Mucosa of rectum (tissue), 2 donors: ENCODE measurements around the gene CLBA1.
A peak's percentile ranks its signal among the peaks of the same experiment; 100 is the strongest.

Experiments used
- H3K27ac ChIP-seq, 2 donors: one replicate each; pipeline ENCODE4 v1.7.0; 2013; ENCODE audit warnings: inconsistent platforms in 2 of 2, low read depth in 2 of 2, low read length in 2 of 2
- H3K27me3 ChIP-seq, 2 donors: one replicate each; pipeline ENCODE4 v1.7.0; 2013; ENCODE audit warnings: low read length in 2 of 2; ENCODE audit not compliant: control insufficient read depth in 2 of 2, insufficient read depth in 2 of 2
- H3K36me3 ChIP-seq, 2 donors: one replicate each; pipeline ENCODE4 v1.7.0; 2013; ENCODE audit warnings: low read length in 2 of 2; ENCODE audit not compliant: control insufficient read depth in 2 of 2, insufficient read depth in 2 of 2
- H3K4me1 ChIP-seq, 2 donors: one replicate each; pipeline ENCODE4 v1.7.0; 2013; ENCODE audit warnings: low read length in 2 of 2, mild to moderate bottlenecking in 1 of 2; ENCODE audit not compliant: control insufficient read depth in 2 of 2, insufficient read depth in 2 of 2
- H3K4me3 ChIP-seq, 2 donors: one replicate each; pipeline ENCODE4 v1.7.0; 2013; ENCODE audit warnings: low read length in 2 of 2
- H3K9ac ChIP-seq, 2 donors: one replicate each; pipeline ENCODE4 v1.7.0; 2013; ENCODE audit warnings: low read length in 2 of 2, low read depth in 1 of 2, mild to moderate bottlenecking in 1 of 2
- H3K9me3 ChIP-seq, 2 donors: one replicate each; pipeline ENCODE4 v1.7.0; 2013; ENCODE audit warnings: low read length in 2 of 2; ENCODE audit not compliant: control insufficient read depth in 2 of 2
- donor health status: healthy.
- donor health status: Normal muscosa, but diverticular disease.

The CLBA1 gene

GRCh38 chr14:104957146-104958113 lies 28.2 kb upstream of the CLBA1 start:
- H3K27me3 ChIP-seq, result peaks cover 4 to 9% of the 10 kb centered on the region in 2 donors
- H3K4me3 ChIP-seq, result no peak overlapping the region
- H3K9ac ChIP-seq, result no peak overlapping the region
- no peaks in the 10 kb centered on the region for H3K9me3 ChIP-seq
- H3K27ac ChIP-seq, result no peak overlapping the region
- H3K4me1 ChIP-seq, result peaks cover 0 to 3% of the 10 kb centered on the region in 2 donors
- H3K36me3 ChIP-seq, result peaks cover 0 to 2% of the 10 kb centered on the region in 2 donors

- no peak overlapping the region for H3K4me3 ChIP-seq
- peaks cover 20 to 25% of the 10 kb centered on the region in 2 donors for H3K4me1 ChIP-seq
- H3K9ac ChIP-seq, result no peak overlapping the region
- no peaks in the 10 kb centered on the region for H3K36me3 ChIP-seq
- no peak overlapping the region for H3K27ac ChIP-seq
- H3K27me3 ChIP-seq, result peaks cover 13 to 27% of the 10 kb centered on the region in 2 donors
- no peaks in the 10 kb centered on the region for H3K9me3 ChIP-seq
These were observed 21.0 kb upstream of the CLBA1 start for GRCh38 chr14:104964546-104964945.

- no peak overlapping the region for H3K4me3 ChIP-seq
- H3K9me3 ChIP-seq, result no peaks in the 10 kb centered on the region
- H3K4me1 ChIP-seq, result peaks cover 20 to 25% of the 10 kb centered on the region in 2 donors
- peaks cover 13 to 27% of the 10 kb centered on the region in 2 donors for H3K27me3 ChIP-seq
- no peak overlapping the region for H3K9ac ChIP-seq
- no peak overlapping the region for H3K27ac ChIP-seq
- no peaks in the 10 kb centered on the region for H3K36me3 ChIP-seq
These were observed 19.9 kb upstream of the CLBA1 start for GRCh38 chr14:104965561-104966231.

- H3K9ac ChIP-seq, result no peak overlapping the region
- H3K4me1 ChIP-seq, result peaks cover 22 to 25% of the 10 kb centered on the region in 2 donors
- H3K36me3 ChIP-seq, result no peaks in the 10 kb centered on the region
- H3K27me3 ChIP-seq, result peaks cover 13 to 27% of the 10 kb centered on the region in 2 donors
- no peak overlapping the region for H3K4me3 ChIP-seq
- no peaks in the 10 kb centered on the region for H3K9me3 ChIP-seq
- no peak overlapping the region for H3K27ac ChIP-seq
These were observed 19.2 kb upstream of the CLBA1 start for GRCh38 chr14:104966261-104966865.

- H3K9me3 ChIP-seq, result no peaks in the 10 kb centered on the region
- peaks cover 27 to 31% of the 10 kb centered on the region in 2 donors for H3K4me1 ChIP-seq
- peak overlapping the region in 1 of 2 donors; percentile 33 for H3K9ac ChIP-seq
- H3K4me3 ChIP-seq, result peak overlapping the region in 1 of 2 donors; percentile 50
- peak overlapping the region; percentile 42 to 43 for H3K27ac ChIP-seq
- H3K36me3 ChIP-seq, result no peaks in the 10 kb centered on the region
- H3K27me3 ChIP-seq, result peaks cover 13 to 27% of the 10 kb centered on the region in 2 donors
These were observed 18.6 kb upstream of the CLBA1 start for GRCh38 chr14:104966981-104967385.

- Histone ChIP-seq H3K27ac (peak overlapping the region; percentile 42 to 43), H3K27me3 (peaks cover 13 to 27% of the 10 kb centered on the region in 2 donors), H3K4me3 (peak overlapping the region; percentile 22 to 50), H3K9ac (peak overlapping the region in 1 of 2 donors; percentile 33), H3K4me1 (peaks cover 33 to 36% of the 10 kb centered on the region in 2 donors), H3K36me3 (no peaks in the 10 kb centered on the region), H3K9me3 (no peaks in the 10 kb centered on the region)
These were observed 18.0 kb upstream of the CLBA1 start for GRCh38 chr14:104967386-104968152.

- peak overlapping the region in 1 of 2 donors; percentile 33 for H3K9ac ChIP-seq
- peak overlapping the region; percentile 44 to 50 for H3K4me3 ChIP-seq
- peak overlapping the region; percentile 42 to 43 for H3K27ac ChIP-seq
- no peaks in the 10 kb centered on the region for H3K36me3 ChIP-seq
- H3K9me3 ChIP-seq, result no peaks in the 10 kb centered on the region
- peaks cover 13 to 31% of the 10 kb centered on the region in 2 donors for H3K27me3 ChIP-seq
- peaks cover 39 to 42% of the 10 kb centered on the region in 2 donors for H3K4me1 ChIP-seq
These were observed 17.4 kb upstream of the CLBA1 start for GRCh38 chr14:104968153-104968527.

GRCh38 chr14:104968541-104969401 lies 16.8 kb upstream of the CLBA1 start:
- Histone ChIP-seq H3K9me3 (no peaks in the 10 kb centered on the region), H3K27ac (peak overlapping the region in 1 of 2 donors; percentile 43), H3K4me1 (peaks cover 44 to 48% of the 10 kb centered on the region in 2 donors), H3K27me3 (peaks cover 13 to 31% of the 10 kb centered on the region in 2 donors), H3K36me3 (no peaks in the 10 kb centered on the region), H3K9ac (no peak overlapping the region), H3K4me3 (peak overlapping the region in 1 of 2 donors; percentile 44)
